Pancreas (tissue), 10 donors: ENCODE measurements around the gene GCNT3. TPM values are rescaled to one million over a fixed set of nuclear protein-coding genes. Genes with fewer than 3 reads are reported as not detected.

Source experiments
- ATAC-seq, 4 donors: fragments of 200-7000 bp; cut with Tn5 transposase; one replicate each; pipeline versions ENCODE4 v1.8.0 to v1.9.1; 2020; ENCODE audit warnings: mild to moderate bottlenecking in 4 of 4, moderate library complexity in 4 of 4
- DNase-seq, 6 donors: peaks; one replicate each; pipeline ENCODE4 v3.0.0-alpha.2; 2020
- FAIRE-seq: peaks from 2 replicates; lab custom pipeline; 2012; peaks lifted over from hg19 to GRCh38; lab: Jason Lieb, UNC
- H3K27ac ChIP-seq, 4 donors: fragments of 200-600 bp; sonication (generic); 1 replicate in 3 of 4; 2 replicates in 1 of 4; pipeline versions ENCODE4 v1.5.0 to v1.8.0; 2020
- H3K27me3 ChIP-seq, 4 donors: fragments of 200-600 bp; one replicate each; pipeline ENCODE4 v1.8.0; 2021
- H3K36me3 ChIP-seq, 3 donors: fragments of 200-600 bp; sonication (generic) in 1 of 3; one replicate each; pipeline versions ENCODE4 v1.5.0 to v1.8.0; 2020 to 2021
- H3K4me1 ChIP-seq, 3 donors: fragments of 200-600 bp; one replicate each; pipeline ENCODE4 v1.8.0; 2021
- H3K4me3 ChIP-seq, 4 donors: fragments of 200-600 bp; sonication (generic) in 2 of 4; one replicate each; pipeline versions ENCODE4 v1.5.0 to v1.8.0; 2020 to 2021
- H3K9me3 ChIP-seq, 4 donors: fragments of 200-600 bp; one replicate each; pipeline ENCODE4 v1.8.0; 2021
- WGBS, 2 donors: extraction: QIAGEN DNeasy Blood & Tissue Kit; methylation state at CpG; one replicate each; pipeline ENCODE4 v1.1.7; 2013; 5-methylcytosine and 5-hydroxymethylcytosine counted together
- intact Hi-C, 3 donors: fragments of 100-400 bp; cut with DNase I; formaldehyde crosslinking; loops; one replicate each; pipeline versions ENCODE4 v1.11.1 to v1.14.2; 2022
- polyA plus RNA-seq, 2 donors: library from polyadenylated mRNA; stranded (reverse); fragments of 200-250 nt; gene quantifications; one replicate each; pipeline ENCODE4 v1.2.3, GENCODE V29; 2013
- total RNA-seq, 6 donors: library from RNA; stranded (reverse); fragmentation: NEBNext Ultra II Directional in 4 of 6; extraction: Animal tissue kit (Norgen Biotek cat#: 25700) in 4 of 6; gene quantifications; one replicate each; pipeline versions ENCODE4 v1.2.1 to v1.2.4, GENCODE V29; 2021 to 2023
- TF ChIP-seq, protein P1 (sequence below), 4 donors: fragments of 200-600 bp; sonication (generic) in 3 of 4; IDR thresholded peaks; one replicate each; pipeline versions ENCODE4 v1.5.0 to v1.8.0; 2021; ENCODE audit warnings: antibody characterized with exemption in 4 of 4
- donor health status: healthy with polysubstance abuse.
- donor health status: DM: no; HTN: no; CAD: no; lungs with moderate emphysema.
- donor health status: DM: no; HTN: no; CAD: no.
- donor health status: control.
- donor health status: control.
- donor health status: Bipolar disorder and iron deficiency.
- donor health status: DM: yes; HTN: yes; CAD: no.
- donor health status: DM: no; HTN: no; CAD: no.
- donor health status: DM: no; HTN: no; CAD: no.
- donor health status: DM: yes; HTN: yes; CAD: no.

The GCNT3 gene
- total and polyA plus RNA-seq, 8 donors, result 0.27 to 8.6 (median 2.3) TPM

DNA sequence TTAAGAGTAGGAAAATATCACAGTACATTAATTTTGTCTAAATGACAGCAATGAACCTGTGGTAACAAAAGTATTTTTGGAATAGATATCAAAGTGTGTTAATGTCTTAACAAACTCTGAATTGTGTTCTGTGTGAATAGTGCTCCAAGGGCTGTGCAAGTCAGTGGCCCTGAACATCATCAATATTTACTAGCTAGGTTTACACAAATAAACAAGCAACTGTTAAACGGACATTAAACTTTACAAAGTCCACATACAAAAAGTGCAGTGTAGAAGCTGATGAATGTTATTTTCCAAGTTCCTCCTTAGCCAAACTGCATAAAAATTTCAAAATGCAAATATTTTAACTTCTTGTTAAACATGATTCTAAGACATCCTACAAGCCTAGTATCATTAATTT, 47.8 kb downstream of the GCNT3 start:
- Histone ChIP-seq H3K36me3 (no peaks in the 10 kb centered on the region), H3K27ac (no peak overlapping the region), H3K4me3 (no peak overlapping the region), H3K4me1 (peaks cover 0 to 20% (median 6%) of the 10 kb centered on the region in 3 donors), H3K9me3 (no peaks in the 10 kb centered on the region), H3K27me3 (no peaks in the 10 kb centered on the region)
- TF ChIP-seq, protein P1, sequence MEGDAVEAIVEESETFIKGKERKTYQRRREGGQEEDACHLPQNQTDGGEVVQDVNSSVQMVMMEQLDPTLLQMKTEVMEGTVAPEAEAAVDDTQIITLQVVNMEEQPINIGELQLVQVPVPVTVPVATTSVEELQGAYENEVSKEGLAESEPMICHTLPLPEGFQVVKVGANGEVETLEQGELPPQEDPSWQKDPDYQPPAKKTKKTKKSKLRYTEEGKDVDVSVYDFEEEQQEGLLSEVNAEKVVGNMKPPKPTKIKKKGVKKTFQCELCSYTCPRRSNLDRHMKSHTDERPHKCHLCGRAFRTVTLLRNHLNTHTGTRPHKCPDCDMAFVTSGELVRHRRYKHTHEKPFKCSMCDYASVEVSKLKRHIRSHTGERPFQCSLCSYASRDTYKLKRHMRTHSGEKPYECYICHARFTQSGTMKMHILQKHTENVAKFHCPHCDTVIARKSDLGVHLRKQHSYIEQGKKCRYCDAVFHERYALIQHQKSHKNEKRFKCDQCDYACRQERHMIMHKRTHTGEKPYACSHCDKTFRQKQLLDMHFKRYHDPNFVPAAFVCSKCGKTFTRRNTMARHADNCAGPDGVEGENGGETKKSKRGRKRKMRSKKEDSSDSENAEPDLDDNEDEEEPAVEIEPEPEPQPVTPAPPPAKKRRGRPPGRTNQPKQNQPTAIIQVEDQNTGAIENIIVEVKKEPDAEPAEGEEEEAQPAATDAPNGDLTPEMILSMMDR (IDR thresholded peaks at IDR 0.05), result no peak
- FAIRE-seq, result no peak
- 26 to 34% methylated on average over 1 of the region's 1 CpG for WGBS, 2 donors
- intact Hi-C loops, result no loop called here
- DNase-seq, result no peak
- no peak for ATAC-seq

DNA sequence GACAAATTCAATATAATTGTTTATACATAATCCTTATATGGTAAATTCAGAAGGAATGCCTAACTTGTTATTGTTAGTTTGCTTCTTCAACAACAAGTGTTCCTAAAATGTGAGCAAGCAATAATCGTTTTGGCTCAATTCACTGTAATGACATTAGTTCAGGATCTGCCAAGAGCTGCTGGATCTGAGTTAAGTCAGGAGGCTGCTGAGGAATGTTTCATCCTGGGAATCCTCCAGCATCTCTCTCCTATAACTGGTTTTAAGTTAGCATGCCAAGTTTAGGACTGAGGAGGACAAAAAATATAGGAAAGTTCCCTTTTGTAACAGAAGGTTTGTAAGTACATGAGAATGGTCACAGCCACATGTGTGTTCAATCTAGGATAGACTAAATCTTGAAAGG, 50.7 kb downstream of the GCNT3 start:
- Histone ChIP-seq H3K36me3 (peaks cover 0 to 10% (median 0%) of the 10 kb centered on the region in 3 donors), H3K4me3 (no peak overlapping the region), H3K9me3 (no peaks in the 10 kb centered on the region), H3K27ac (no peak overlapping the region), H3K4me1 (peaks cover 0 to 3% (median 0%) of the 10 kb centered on the region in 3 donors), H3K27me3 (no peaks in the 10 kb centered on the region)
- FAIRE-seq (no peak), ATAC-seq (no peak), DNase-seq (no peak)
- intact Hi-C loops, result no loop called here
- WGBS, 2 donors, result 48 to 61% methylated on average over 1 of the region's 1 CpG
- TF ChIP-seq, protein P1 (IDR thresholded peaks at IDR 0.05), result no peak

- TF ChIP-seq, protein P1 (IDR thresholded peaks at IDR 0.05), result no peak
- Histone ChIP-seq H3K9me3 (no peaks in the 10 kb centered on the region), H3K27me3 (no peaks in the 10 kb centered on the region), H3K4me1 (no peaks in the 10 kb centered on the region), H3K4me3 (no peak overlapping the region), H3K27ac (no peak overlapping the region), H3K36me3 (peaks cover 0 to 45% (median 12%) of the 10 kb centered on the region in 3 donors)
- intact Hi-C loops, result no loop called here
- WGBS, 2 donors, result 82 to 88% methylated on average over 8 of the region's 8 CpGs
- FAIRE-seq (no peak), ATAC-seq (no peak), DNase-seq (no peak)
These were observed 57.0 kb downstream of the GCNT3 start for GRCh38 chr15:59668556-59668955.

Other genes starting within 250 kb of the GCNT3 start
- 10 to 100 TPM; 19.2 to 81.1 (median 29.1) TPM for gene MYO1E, start 238.9 kb upstream of the GCNT3 start, total RNA-seq
- gene MYO1E, start 238.9 kb upstream of the GCNT3 start, polyA plus RNA-seq, result 1 to 10 TPM; 7.8 to 10.0 TPM
- 1 to 10 TPM in 1 of 6 donors, under 1 TPM in 5; 0.51 to 2.2 (median 0.68) TPM for gene FAM81A, start 173.6 kb upstream of the GCNT3 start, total RNA-seq
- under 1 TPM; 0.34 to 0.63 TPM for gene FAM81A, start 173.6 kb upstream of the GCNT3 start, polyA plus RNA-seq
- 10 to 100 TPM; 16.8 to 39.1 (median 32.5) TPM for gene GTF2A2, start 45.7 kb downstream of the GCNT3 start, total RNA-seq
- gene GTF2A2, start 45.7 kb downstream of the GCNT3 start, polyA plus RNA-seq, result 10 to 100 TPM; 33.5 to 62.5 TPM
- 10 to 100 TPM; 15.7 to 29.4 (median 20.9) TPM for gene BNIP2, start 77.5 kb downstream of the GCNT3 start, total RNA-seq
- 10 to 100 TPM; 24.1 to 46.9 TPM for gene BNIP2, start 77.5 kb downstream of the GCNT3 start, polyA plus RNA-seq